KOPT-K1 (cell line): Measurements from ENCODE around the gene MRPL22.
"Not testable (repeated sequence)": the region's sequence is repeated elsewhere in the genome, so short reads cannot be mapped to it uniquely, and the experiment has no call there.

Experiments used
- H3K27ac ChIP-seq: fragments of 200-600 bp; sonication (generic); 2 replicates; pipeline ENCODE4 v1.5.1; 2016; ENCODE audit warnings: antibody characterized with exemption, mild to moderate bottlenecking, low read depth, low read length; ENCODE audit not compliant: poor library complexity, severe bottlenecking
- H3K36me3 ChIP-seq: fragments of 200-600 bp; sonication (generic); 2 replicates; pipeline ENCODE4 v1.5.1; 2017; ENCODE audit warnings: antibody characterized with exemption, mild to moderate bottlenecking, low read length, moderate library complexity; ENCODE audit not compliant: insufficient read depth
- H3K9me3 ChIP-seq: fragments of 200-600 bp; sonication (generic); 2 replicates; pipeline ENCODE4 v1.5.1; 2017; ENCODE audit warnings: antibody characterized with exemption, low read length, mild to moderate bottlenecking; ENCODE audit not compliant: insufficient read depth, poor library complexity, severe bottlenecking

The MRPL22 gene

DNA sequence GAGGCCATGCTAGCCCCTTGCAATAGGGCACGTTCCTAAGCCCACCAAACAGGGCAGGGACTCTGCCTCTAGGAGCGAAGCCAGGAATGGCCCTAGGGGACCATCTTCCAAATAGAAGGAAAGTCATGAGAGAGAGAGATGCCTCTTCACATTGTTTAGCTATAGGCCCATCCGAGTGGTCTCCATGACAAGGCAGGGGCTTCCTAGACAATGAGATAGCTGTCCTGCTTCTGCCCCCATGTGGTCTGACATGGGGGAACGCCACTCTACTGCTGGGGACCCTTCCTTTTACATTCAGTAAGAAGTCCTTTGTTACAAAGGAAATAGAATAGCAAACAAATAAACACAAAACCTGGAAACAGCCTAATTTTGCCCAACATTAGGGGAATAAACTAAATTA, 54.8 kb downstream of the MRPL22 start:
- Histone ChIP-seq H3K36me3 (no peaks in the 10 kb centered on the region), H3K9me3 (no peaks in the 10 kb centered on the region), H3K27ac (no peak overlapping the region)

DNA sequence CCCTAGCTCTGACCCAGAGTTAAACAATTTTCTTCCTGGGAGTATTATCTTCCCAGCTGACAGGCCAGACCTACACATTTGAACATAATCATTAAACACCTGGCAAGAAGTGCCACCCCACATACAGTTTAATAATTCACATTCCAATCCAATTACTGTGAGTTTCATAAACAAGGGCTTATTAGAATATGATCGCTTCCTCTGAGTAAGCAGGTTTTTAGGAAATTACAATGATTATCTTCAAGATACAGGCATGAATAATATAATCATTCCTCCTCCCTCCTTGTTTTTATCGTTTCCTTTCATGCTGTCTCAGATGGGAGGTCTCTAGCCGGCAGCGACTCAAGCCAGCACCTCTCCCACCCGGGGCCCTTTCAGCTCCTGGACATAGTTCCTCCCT, 56.9 kb downstream of the MRPL22 start:
- Histone ChIP-seq H3K27ac (no peak overlapping the region), H3K9me3 (no peaks in the 10 kb centered on the region), H3K36me3 (no peaks in the 10 kb centered on the region)

DNA sequence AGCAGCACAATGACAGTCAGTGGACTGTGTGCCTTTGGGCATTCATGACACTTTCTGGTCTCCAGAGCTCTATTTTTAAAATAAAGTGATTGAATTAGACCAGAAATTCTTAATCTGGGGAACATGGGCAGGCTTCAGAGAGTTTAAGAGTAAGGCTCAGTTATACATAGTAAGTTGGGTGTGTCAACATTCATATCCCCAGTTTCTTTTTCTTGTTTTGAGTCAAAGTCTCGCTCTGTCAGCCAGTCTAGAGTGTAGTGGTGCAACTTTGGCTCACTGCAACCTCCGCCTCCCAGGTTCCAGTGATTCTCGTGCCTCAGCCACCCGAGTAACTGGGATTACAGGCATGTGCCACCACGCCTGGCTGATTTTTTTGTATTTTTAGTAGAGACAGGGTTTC, 59.0 kb downstream of the MRPL22 start:
- Histone ChIP-seq H3K27ac (no peak overlapping the region), H3K36me3 (no peaks in the 10 kb centered on the region), H3K9me3 (peaks cover 8% of the 10 kb centered on the region)

DNA sequence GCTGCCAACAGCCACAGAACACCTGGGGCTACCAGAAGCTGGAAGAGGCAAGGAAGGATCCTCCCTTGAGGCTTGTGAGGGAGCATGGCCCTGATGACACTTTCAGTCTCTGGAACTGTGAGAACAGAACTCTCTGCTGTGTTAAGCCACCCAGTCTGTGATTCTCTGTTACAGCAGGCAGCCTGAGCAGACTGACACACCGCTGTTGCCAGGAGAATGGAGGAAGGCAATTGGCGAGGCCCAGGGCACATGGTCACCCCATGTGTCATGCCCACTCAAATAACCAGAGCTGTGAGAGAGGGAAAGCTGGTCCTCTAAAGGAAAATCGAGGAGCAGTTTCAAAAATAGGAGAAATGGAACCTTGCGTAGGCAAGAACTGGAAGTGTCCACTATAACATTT, 60.6 kb downstream of the MRPL22 start:
- Histone ChIP-seq H3K9me3 (peaks cover 11% of the 10 kb centered on the region), H3K36me3 (no peaks in the 10 kb centered on the region), H3K27ac (no peak overlapping the region)

GRCh38 chr5:155002722-155003121, 61.8 kb downstream of the MRPL22 start:
- H3K27ac ChIP-seq, H3K36me3 ChIP-seq: not testable (repeated sequence)

DNA sequence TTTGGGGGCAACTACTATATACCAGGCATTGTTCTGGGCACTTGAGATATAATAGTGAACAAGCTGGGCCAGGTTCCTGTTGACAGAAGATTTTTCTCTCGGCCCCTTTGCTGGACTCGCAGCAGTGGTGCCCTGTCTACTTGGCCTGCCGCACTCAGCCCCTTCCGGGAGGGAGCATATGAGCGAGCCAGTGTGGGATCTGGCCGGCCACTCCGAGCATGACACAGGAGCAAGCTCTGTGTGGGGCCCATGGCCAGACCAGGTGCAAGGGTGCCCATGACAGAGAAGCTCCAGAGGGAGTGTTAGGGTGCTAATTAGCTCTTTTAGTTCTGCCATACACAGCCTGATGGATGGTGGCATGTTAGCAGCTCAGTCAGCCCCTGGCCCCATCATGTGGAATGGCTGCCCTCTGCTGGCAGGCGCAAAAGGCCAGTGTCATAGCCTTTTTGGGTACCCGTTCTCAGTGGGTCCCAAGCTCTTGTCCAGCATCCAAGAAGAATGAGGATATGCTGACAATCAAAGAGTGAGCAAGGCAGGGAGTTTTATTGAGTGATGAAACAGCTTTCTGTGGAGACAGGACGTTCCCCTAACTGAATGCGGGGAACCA, 63.4 kb downstream of the MRPL22 start:
- peaks cover 11% of the 10 kb centered on the region for H3K9me3 ChIP-seq

More at GRCh38 chr5:155002722-155003121, 61.8 kb downstream of the MRPL22 start:
- peaks cover 11% of the 10 kb centered on the region for H3K9me3 ChIP-seq

GRCh38 chr5:155006265-155006664, 65.4 kb downstream of the MRPL22 start:
- not testable (repeated sequence) for H3K27ac ChIP-seq, H3K36me3 ChIP-seq
- peaks cover 11% of the 10 kb centered on the region for H3K9me3 ChIP-seq

More for the DNA sequence above, 63.4 kb downstream of the MRPL22 start:
- Histone ChIP-seq H3K27ac (no peak overlapping the region), H3K36me3 (no peaks in the 10 kb centered on the region)

DNA sequence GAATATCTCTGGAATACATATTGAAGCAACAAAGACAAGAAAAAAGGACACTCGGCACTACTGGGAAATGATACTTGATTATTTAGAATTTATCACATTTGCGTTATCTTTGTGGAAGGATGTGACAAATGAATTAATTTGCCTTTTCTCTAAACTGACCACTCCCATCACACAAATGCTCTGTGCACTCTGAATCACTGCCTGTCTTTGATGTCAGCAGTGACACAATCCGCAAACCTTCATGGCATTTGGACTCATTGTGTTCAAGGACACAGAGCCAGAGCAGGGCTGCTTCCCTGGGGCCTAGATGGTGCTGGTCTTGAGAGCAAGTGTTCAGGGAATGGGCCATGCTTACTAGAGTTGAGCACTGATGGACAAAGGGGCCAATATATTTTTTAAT, 67.8 kb downstream of the MRPL22 start:
- Histone ChIP-seq H3K27ac (no peak overlapping the region), H3K9me3 (peaks cover 11% of the 10 kb centered on the region), H3K36me3 (no peaks in the 10 kb centered on the region)

- Histone ChIP-seq H3K9me3 (no peaks in the 10 kb centered on the region), H3K27ac (no peak overlapping the region), H3K36me3 (no peaks in the 10 kb centered on the region)
Observed at GRCh38 chr5:155010881-155011280, 70.0 kb downstream of the MRPL22 start.

DNA sequence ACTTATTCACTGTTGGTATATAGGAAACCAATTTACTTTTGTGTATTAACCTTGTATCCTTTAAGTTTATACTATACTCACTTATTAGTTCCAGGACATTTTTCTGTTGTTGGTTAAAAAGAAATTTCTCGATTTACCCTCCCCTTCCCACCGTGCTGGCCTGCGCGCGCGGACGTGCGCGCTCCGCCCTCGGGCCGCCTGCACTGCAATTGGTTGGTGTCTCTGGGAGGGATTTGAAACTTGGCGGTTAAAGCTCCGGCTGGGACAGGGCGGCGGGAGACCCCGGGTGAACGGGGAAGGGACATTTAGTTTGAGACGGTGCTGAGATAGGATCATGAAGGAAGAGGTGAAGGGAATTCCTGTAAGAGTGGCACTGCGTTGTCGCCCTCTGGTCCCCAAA, 72.7 kb downstream of the MRPL22 start, which contains the start of gene KIF4B:
Gene KIF4B (plus strand): TSS at position 230 of the 400 bp plus-strand sequence. CDS start 105 bp downstream, at position 335.
- Histone ChIP-seq H3K27ac (no peak within 1 kb of the TSS), H3K36me3 (no peaks in the 10 kb centered on the region)

DNA sequence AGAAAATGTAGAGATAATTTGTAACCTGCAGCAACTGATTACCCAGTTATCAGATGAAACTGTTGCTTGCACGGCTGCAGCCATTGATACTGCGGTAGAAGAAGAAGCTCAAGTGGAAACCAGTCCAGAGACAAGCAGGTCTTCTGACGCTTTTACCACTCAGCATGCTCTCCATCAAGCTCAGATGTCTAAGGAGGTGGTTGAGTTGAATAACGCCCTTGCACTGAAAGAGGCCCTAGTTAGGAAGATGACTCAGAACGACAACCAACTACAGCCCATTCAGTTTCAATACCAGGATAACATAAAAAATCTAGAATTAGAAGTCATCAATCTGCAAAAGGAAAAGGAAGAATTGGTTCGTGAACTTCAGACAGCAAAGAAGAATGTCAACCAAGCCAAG, 74.4 kb downstream of the MRPL22 start:
- Histone ChIP-seq H3K9me3 (no peaks in the 10 kb centered on the region), H3K36me3 (no peaks in the 10 kb centered on the region), H3K27ac (no peak overlapping the region)

More for the DNA sequence above, 72.7 kb downstream of the MRPL22 start, which contains the start of gene KIF4B:
- H3K9me3 ChIP-seq, result no peaks in the 10 kb centered on the region

- no peak overlapping the region for H3K27ac ChIP-seq
- no peaks in the 10 kb centered on the region for H3K36me3 ChIP-seq
- H3K9me3 ChIP-seq, result no peaks in the 10 kb centered on the region
Observed at GRCh38 chr5:155017610-155018009, 76.7 kb downstream of the MRPL22 start.
